Smooth muscle cell (in vitro differentiated cells): ENCODE measurements around the gene LPIN1. TPM values are rescaled to one million over a fixed set of nuclear protein-coding genes. Genes with fewer than 3 reads are reported as not detected.

ENCODE experiments used
- DNase-seq: peaks from one replicate; lab custom pipeline; 2025; ENCODE audit not compliant: unreplicated experiment; lab: John Stamatoyannopoulos, UW
- H2AFZ ChIP-seq: fragments of 200-600 bp; sonication (generic); 2 replicates; pipeline ENCODE4 v1.6.0; 2016; ENCODE audit warnings: antibody characterized with exemption, low read depth, mild to moderate bottlenecking
- H3F3A ChIP-seq: fragments of 200-600 bp; sonication (generic); 2 replicates; pipeline ENCODE4 v1.6.0; 2017; ENCODE audit warnings: antibody characterized with exemption, low read depth
- H3K27ac ChIP-seq: fragments of 200-600 bp; sonication (generic); 2 replicates; pipeline ENCODE4 v1.5.1; 2016; ENCODE audit warnings: low read depth, mild to moderate bottlenecking
- H3K27me3 ChIP-seq: fragments of 200-600 bp; sonication (generic); 2 replicates; pipeline ENCODE4 v1.6.1; 2016; ENCODE audit warnings: low read depth, mild to moderate bottlenecking
- H3K36me3 ChIP-seq: fragments of 200-600 bp; sonication (generic); 2 replicates; pipeline ENCODE4 v1.5.1; 2016; ENCODE audit warnings: low read depth
- H3K4me1 ChIP-seq: fragments of 200-600 bp; sonication (generic); 2 replicates; pipeline ENCODE4 v1.5.1; 2016; ENCODE audit warnings: low read depth
- H3K4me2 ChIP-seq: fragments of 200-600 bp; sonication (generic); 2 replicates; pipeline ENCODE4 v1.6.0; 2016; ENCODE audit warnings: mild to moderate bottlenecking
- H3K4me3 ChIP-seq: fragments of 200-600 bp; sonication (generic); 2 replicates; pipeline ENCODE4 v1.5.1; 2016; ENCODE audit warnings: mild to moderate bottlenecking
- H3K79me2 ChIP-seq: fragments of 200-600 bp; sonication (generic); 2 replicates; pipeline ENCODE4 v1.6.0; 2016; ENCODE audit warnings: low read depth, mild to moderate bottlenecking
- H3K9ac ChIP-seq: fragments of 200-600 bp; sonication (generic); 2 replicates; pipeline ENCODE4 v1.6.0; 2016; ENCODE audit warnings: low read depth
- H3K9me3 ChIP-seq: fragments of 200-600 bp; sonication (generic); replicated peaks from 2 replicates; pipeline ENCODE4 v1.5.1; 2016; ENCODE audit warnings: low read depth
- H4K20me1 ChIP-seq: fragments of 200-600 bp; sonication (generic); 2 replicates; pipeline ENCODE4 v1.6.0; 2016; ENCODE audit warnings: low read depth
- WGBS: methylation state at CpG from one replicate; pipeline ENCODE4 v1.1.7; 2016; ENCODE audit warnings: low lambda C conversion rate; 5-methylcytosine and 5-hydroxymethylcytosine counted together
- polyA plus RNA-seq: library from polyadenylated mRNA; unstranded; fragments of >200 nt; fragmentation: Nextera tagmentation; extraction: Ambion mirVana; gene quantifications from 2 replicates; pipeline ENCODE4 v1.2.1, GENCODE V29; 2016
- total RNA-seq: library from RNA; depleted of rRNA; stranded (reverse); fragments of >200 nt; gene quantifications from 2 replicates; pipeline ENCODE4 v1.2.3, GENCODE V29; 2014
- TF ChIP-seq, protein P1 (sequence below): fragments of 200-600 bp; sonication (generic); IDR thresholded peaks from 2 replicates; pipeline ENCODE4 v1.5.1; 2017; ENCODE audit warnings: borderline replicate concordance, mild to moderate bottlenecking, antibody characterized with exemption; ENCODE audit not compliant: insufficient read depth, poor library complexity, severe bottlenecking

LPIN1 gene, protein sequence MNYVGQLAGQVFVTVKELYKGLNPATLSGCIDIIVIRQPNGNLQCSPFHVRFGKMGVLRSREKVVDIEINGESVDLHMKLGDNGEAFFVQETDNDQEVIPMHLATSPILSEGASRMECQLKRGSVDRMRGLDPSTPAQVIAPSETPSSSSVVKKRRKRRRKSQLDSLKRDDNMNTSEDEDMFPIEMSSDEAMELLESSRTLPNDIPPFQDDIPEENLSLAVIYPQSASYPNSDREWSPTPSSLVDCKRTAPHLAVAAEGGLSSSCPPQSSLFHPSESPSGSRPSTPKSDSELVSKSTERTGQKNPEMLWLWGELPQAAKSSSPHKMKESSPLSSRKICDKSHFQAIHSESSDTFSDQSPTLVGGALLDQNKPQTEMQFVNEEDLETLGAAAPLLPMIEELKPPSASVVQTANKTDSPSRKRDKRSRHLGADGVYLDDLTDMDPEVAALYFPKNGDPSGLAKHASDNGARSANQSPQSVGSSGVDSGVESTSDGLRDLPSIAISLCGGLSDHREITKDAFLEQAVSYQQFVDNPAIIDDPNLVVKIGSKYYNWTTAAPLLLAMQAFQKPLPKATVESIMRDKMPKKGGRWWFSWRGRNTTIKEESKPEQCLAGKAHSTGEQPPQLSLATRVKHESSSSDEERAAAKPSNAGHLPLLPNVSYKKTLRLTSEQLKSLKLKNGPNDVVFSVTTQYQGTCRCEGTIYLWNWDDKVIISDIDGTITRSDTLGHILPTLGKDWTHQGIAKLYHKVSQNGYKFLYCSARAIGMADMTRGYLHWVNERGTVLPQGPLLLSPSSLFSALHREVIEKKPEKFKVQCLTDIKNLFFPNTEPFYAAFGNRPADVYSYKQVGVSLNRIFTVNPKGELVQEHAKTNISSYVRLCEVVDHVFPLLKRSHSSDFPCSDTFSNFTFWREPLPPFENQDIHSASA
- total RNA-seq (13.8 and 23.4 TPM in 2 replicates), polyA plus RNA-seq (11.7 and 17.9 TPM in 2 replicates)

DNA sequence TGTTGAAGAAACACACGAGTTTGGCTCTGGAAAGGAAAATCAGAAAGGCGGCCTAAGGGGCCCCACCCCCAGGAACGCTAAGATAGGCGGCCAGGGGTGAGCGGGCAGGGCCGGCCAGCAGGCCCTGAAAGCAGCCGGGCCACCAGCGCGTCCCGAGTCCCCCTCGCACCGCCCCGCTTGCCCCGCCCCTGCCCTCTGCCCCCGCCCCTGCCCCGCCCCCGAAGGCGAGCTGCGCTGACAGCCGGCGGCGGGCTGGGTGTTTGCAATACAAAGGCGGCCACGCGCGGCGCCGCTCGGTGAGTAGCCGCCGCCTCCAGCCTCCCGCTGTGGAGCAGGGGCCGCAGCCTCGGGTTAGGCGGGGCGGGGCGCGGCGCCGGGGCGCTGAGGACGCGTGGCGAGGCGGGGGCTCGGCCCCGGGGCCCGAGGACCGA, at the start of gene LPIN1:
LPIN1 (plus strand) TSS at position 257 of the 431 bp plus-strand sequence. CDS start 18,910 bp downstream, outside the sequence.
- Histone ChIP-seq H3K27me3 (no peaks in the 10 kb centered on the region), H3K4me3 (peak within 1 kb of the TSS; percentile 67), H3K9ac (peak within 1 kb of the TSS; percentile 67), H2AFZ (peak within 1 kb of the TSS; percentile 75), H3F3A (peaks cover 21% of the 10 kb centered on the region), H3K4me1 (peaks cover 21% of the 10 kb centered on the region), H3K36me3 (no peaks in the 10 kb centered on the region), H3K79me2 (peaks cover 43% of the 10 kb centered on the region), H4K20me1 (peaks cover 41% of the 10 kb centered on the region), H3K4me2 (peak within 1 kb of the TSS; percentile 90), H3K27ac (peak within 1 kb of the TSS; percentile 47), H3K9me3 (no peaks in the 10 kb centered on the region)
- peak; percentile 77 for DNase-seq
- TF ChIP-seq, protein P1, sequence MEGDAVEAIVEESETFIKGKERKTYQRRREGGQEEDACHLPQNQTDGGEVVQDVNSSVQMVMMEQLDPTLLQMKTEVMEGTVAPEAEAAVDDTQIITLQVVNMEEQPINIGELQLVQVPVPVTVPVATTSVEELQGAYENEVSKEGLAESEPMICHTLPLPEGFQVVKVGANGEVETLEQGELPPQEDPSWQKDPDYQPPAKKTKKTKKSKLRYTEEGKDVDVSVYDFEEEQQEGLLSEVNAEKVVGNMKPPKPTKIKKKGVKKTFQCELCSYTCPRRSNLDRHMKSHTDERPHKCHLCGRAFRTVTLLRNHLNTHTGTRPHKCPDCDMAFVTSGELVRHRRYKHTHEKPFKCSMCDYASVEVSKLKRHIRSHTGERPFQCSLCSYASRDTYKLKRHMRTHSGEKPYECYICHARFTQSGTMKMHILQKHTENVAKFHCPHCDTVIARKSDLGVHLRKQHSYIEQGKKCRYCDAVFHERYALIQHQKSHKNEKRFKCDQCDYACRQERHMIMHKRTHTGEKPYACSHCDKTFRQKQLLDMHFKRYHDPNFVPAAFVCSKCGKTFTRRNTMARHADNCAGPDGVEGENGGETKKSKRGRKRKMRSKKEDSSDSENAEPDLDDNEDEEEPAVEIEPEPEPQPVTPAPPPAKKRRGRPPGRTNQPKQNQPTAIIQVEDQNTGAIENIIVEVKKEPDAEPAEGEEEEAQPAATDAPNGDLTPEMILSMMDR, result no peak
- WGBS, result 1% methylated on average over 28 of the region's 49 CpGs

DNA sequence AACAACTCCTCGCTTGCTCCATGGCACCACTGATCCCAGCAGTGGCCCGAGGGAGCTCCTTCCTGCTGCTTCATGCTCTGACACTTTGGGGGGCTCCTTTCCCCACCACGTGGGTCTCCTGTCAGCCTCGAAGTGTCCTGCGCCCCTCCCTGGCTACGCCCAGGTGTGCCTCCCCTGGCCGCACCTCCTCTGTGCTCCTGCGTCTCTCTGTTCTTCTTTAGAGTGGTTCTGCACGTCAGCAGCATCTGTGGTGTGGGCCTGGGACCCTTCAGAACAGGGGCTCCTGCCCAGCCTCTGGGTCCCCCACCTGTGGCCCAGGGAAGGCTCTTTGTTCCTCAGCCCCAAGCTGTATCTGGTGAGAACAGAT, 49.7 kb upstream of the LPIN1 start:
- Histone ChIP-seq H3K9ac (no peak overlapping the region), H3K27ac (no peak overlapping the region), H3K4me1 (peaks cover 5% of the 10 kb centered on the region), H4K20me1 (no peaks in the 10 kb centered on the region), H3K4me2 (no peak overlapping the region), H3K9me3 (no peaks in the 10 kb centered on the region), H3F3A (no peaks in the 10 kb centered on the region), H3K79me2 (no peaks in the 10 kb centered on the region), H3K27me3 (no peaks in the 10 kb centered on the region), H2AFZ (no peak overlapping the region), H3K36me3 (no peaks in the 10 kb centered on the region), H3K4me3 (no peak overlapping the region)
- WGBS, result 89% methylated on average over 9 of the region's 9 CpGs
- DNase-seq, result no peak
- TF ChIP-seq, protein P1, result no peak

DNA sequence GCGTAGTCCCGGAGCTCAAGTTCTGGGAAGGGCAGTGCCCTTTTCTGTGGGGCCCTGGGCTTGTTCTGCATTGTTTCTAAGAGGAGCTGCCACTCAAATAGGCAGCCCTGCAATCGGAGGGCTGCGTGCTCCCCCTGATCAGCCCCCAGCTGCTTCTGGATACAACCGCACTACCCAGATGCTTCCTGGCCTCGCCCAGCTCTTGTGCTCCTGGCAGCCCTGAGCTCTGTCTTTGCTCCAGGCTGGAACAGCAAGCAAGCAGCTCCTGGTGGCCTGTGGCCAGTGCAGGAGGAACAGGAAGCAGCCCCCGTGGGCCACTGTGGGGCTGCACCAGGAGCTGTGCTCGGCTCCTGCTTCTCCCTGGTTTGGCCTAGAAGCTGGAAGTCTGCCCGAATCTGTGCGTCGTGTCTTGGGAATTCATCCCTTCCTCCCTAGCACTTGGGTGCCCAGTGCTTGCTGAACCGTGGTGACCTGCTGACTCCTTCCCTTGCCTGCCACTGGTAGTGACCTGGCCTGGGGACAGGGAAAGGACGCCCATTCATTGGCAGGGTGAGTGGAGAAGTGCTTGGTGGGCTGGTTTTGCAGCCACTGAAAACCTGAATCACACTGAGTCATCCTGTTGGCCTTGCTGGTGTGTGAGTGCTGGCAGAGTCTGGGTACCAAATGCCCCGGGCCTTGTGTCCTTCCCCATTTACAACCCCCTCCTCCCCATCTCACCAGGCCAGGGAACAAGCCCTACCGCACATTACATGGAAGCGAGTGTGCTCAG, 49.1 kb upstream of the LPIN1 start:
- Histone ChIP-seq H3K4me2 (peak overlapping the region; percentile 11), H3K9me3 (no peaks in the 10 kb centered on the region), H3F3A (no peaks in the 10 kb centered on the region), H3K9ac (no peak overlapping the region), H3K4me3 (no peak overlapping the region), H3K27me3 (no peaks in the 10 kb centered on the region), H3K79me2 (no peaks in the 10 kb centered on the region), H4K20me1 (no peaks in the 10 kb centered on the region), H3K4me1 (peaks cover 5% of the 10 kb centered on the region), H2AFZ (no peak overlapping the region), H3K36me3 (no peaks in the 10 kb centered on the region), H3K27ac (no peak overlapping the region)
- TF ChIP-seq, protein P1, result no peak
- no peak for DNase-seq
- 78% methylated on average over 16 of the region's 16 CpGs for WGBS
